Stimulated activated CD4-positive, alpha-beta T cell treated with anti-CD3 and anti-CD28 coated beads, Interleukin-2, amount 100 ng/mL, for 48 hours (primary cell): ENCODE results near the gene SLC16A6.
"Not testable (repeated sequence)": the region's sequence is repeated elsewhere in the genome, so short reads cannot be mapped to it uniquely, and the experiment has no call there.

ENCODE experiments used
- DNase-seq, 2 donors: peaks; one replicate each; pipeline ENCODE4 v3.0.0-alpha.2; 2020

Gene SLC16A6

DNA sequence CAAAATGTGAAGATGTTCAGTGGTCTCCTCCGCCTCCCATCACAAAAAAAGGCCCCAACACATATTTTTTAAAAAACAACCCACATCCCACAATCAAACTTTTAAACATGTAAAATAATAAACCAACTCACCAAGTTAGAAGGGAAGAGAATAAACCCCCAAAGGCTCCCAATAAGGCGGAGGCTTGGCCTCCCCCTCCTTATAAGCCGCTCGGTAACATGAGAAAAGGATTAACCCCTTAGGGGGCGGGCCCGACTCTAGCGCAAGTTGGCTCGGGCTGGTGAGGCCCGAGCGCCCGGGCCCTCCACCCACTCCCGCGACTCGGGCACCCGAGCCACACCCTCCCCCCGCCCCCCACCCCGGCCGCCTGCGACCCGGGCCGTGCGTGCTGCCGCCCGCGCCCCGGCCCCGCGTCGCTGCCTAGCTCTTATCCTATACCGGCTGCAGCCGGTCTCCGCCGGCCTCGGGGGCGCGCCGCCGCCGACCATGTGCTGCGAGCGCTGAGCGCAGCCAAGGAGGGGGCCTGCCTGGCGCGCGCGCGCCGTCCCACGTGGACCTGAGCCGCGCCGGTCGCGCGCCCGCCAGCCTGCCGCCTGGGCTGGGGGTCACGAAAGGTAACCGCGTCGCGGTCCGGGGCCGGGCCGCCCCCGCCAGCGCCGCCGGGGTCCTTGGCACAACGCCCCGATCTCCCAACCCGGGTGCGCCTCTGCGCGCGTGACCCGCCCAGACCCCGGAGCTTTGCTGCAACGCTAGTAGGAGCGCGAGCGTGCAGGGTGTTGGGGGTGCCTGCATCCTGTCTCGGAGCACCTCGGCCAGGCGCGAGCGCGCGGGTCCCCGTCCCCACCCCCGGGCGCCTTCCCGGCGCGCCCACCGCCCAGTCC is at the start of gene SLC16A6, which contains the start of gene ARSG:
SLC16A6 (minus strand) TSS at position 173 of the 881 bp plus-strand sequence. CDS start 12,807 bp downstream, outside the sequence.
ARSG (plus strand) TSS at position 541 of the 881 bp plus-strand sequence. CDS start 15,999 bp downstream, outside the sequence.
- peak; percentile 69 to 73 for DNase-seq

DNA sequence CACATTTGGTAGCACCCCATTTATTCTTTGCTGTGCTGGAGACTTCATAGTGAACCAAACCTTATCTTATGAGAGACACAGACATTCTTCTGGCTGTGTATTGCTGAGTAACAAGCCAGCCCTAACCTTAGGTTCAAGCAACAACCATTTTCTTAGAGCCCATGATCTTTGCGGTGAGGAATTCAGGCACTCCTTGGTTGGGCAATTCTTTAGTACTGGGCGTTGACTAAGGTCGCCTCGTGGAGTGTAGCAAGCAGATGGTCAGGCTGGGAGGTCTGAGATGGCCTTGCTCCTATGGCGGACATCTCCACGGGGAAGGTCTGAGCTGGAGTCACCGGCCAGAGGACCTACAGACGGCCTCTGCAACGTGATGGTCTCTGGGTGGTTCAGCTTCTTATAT is 43.5 kb upstream of the SLC16A6 start:
- DNase-seq: no peak

GRCh38 chr17:68331932-68332331 is 41.0 kb upstream of the SLC16A6 start:
- not testable (repeated sequence) for DNase-seq

DNA sequence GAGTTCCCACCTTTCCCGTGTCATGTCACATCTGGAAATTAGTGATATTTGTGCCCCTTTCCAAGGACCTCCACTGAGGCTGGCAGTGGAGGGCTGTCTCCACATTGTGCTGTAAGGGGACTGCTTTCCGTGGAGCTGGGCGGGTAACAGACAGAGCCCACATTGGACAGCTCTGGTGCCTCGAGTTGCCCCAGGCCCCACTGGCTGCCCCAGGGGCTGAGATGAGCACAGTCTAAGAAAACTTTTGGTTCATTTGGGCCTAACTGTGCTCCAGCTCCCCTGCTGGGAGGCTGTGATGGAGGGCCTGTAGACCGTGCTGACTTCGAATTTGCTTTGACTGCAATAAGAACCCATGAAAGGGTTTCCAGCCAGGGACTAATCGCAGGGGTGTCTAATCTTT is 38.4 kb upstream of the SLC16A6 start:
- DNase-seq: no peak

DNA sequence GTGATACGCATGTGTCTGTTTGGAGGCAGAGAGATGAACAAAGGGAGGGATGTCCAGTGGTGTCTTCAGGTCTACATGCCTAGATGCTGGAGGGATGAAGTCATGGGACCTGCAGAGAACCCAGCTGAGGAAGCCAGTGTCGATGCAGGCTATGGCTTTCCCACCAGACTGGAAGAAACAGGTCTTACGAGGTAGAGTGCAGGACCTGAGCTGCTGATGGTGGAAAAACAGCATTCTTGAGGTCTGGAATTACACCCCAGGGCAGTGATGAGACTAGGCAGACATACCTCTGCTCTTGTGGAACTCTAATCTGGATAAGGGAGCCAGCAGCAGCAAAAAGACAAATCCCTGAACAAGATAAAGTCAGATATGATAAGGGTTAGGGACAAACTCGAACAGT is 37.7 kb upstream of the SLC16A6 start:
- DNase-seq: no peak

DNA sequence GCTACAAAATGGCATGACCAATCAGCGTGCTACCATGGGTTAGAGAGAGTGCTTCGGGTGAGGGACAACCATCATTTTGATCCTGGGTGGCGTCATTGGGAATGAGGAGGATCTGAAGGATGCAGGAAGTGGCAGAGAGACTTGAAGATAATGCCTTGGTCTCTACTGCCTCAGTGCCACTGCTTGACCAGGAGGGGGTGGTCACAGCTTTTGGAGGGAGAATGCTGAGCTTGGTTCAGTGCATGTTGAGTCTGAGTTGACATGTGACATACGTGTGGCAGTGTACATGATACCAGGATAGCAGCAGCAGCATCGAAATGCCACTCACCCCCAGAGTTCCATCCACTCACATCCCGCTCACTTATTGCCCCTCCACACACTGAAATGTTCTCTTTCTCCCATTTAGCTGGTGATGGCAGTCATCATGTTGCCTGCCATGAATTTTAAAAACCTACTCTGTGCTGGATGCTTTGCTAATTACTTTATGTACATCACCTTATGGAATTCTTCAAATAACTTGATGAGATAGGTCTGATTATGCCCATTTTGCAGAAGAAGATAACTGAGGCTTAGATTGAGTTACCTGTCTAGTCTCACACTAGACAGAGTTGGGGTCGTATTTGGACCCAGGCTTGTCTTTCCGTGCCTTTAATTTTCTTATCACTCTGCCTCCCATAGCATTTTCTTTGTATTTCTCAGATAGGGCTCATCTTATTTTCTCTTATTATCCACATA is 37.1 kb upstream of the SLC16A6 start:
- no peak for DNase-seq

- no peak for DNase-seq
These were observed 35.8 kb upstream of the SLC16A6 start for GRCh38 chr17:68326681-68327080.

GRCh38 chr17:68325961-68326360 is 35.0 kb upstream of the SLC16A6 start:
- no peak for DNase-seq

GRCh38 chr17:68324654-68325336 is 33.9 kb upstream of the SLC16A6 start:
- no peak for DNase-seq

GRCh38 chr17:68324114-68324513 is 33.2 kb upstream of the SLC16A6 start:
- DNase-seq: no peak

DNA sequence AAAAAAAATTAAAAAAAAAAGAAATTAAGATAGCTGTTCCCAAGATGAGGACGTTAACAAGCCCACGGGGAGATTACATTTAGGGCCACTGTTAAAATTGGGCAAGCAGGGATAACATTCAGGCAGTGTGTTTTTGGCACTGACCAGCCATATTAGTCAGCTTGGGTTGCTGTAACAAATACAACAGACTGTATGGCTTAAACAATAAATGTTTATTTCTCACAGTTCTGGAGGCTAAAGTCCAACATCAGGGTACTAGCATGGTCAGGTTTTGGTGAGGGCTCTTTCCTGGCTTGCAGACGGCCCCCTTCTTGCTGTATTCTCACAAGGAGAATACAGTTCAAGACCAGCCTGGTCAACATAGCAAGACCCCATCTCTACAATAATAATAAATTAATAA is 31.7 kb upstream of the SLC16A6 start:
- no peak for DNase-seq

DNA sequence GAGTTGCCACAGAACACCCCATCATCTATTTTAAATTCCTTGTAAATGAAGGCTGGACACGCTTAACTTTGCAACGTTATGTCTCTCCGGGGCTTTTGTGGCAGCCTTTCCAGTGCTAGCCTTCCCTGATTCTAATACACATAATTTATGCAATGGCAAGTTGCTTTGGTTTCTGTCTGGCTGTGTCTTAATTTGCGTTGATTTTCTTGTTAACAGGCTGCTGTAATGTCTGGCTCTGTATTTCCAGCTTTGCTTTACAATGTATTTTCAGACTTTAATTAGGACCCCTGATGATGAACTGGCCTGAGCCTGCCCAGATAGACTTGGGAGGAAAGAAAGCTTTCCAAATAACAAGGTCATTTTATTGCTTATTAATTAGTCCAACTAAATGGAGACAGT is 30.6 kb upstream of the SLC16A6 start:
- no peak for DNase-seq

- DNase-seq: no peak
These were observed 30.1 kb upstream of the SLC16A6 start for GRCh38 chr17:68320943-68321555.

GRCh38 chr17:68320311-68320865 is 29.5 kb upstream of the SLC16A6 start:
- DNase-seq: no peak

DNA sequence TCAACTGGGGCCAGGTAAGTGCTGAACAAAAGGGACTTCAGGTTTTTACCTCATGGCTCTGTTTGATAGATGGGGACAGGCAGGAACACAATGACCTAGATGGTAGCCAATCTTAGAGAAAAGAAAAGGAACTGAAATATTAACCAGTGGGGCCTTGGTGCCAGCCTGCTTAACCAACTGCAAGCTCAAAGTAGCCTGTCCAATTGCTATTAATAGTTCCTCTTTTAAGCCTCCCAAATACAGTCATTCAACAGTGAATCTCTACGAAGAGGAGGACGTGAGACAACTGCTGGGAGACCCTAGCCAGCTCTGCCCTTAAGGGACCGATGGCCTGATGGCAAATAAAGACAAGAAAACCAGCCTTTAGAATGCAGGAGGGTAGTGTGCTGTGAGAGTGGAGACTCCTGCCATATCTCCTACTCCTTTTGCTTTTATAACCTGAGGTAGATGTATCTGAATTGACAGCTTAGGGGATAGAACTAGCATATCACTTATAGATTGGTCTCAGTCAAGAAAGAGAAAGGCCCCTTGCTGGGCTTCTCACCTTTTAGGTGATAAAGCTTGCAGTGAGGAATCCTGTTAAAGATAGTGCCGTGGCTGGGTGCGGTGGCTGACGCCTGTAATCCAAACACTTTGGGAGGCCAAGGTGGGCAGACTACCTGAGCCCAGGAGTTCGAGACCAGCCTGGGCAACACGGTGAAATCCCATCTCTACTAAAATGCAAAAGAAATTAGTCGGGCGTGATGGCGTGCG is 28.7 kb upstream of the SLC16A6 start:
- DNase-seq: no peak

DNA sequence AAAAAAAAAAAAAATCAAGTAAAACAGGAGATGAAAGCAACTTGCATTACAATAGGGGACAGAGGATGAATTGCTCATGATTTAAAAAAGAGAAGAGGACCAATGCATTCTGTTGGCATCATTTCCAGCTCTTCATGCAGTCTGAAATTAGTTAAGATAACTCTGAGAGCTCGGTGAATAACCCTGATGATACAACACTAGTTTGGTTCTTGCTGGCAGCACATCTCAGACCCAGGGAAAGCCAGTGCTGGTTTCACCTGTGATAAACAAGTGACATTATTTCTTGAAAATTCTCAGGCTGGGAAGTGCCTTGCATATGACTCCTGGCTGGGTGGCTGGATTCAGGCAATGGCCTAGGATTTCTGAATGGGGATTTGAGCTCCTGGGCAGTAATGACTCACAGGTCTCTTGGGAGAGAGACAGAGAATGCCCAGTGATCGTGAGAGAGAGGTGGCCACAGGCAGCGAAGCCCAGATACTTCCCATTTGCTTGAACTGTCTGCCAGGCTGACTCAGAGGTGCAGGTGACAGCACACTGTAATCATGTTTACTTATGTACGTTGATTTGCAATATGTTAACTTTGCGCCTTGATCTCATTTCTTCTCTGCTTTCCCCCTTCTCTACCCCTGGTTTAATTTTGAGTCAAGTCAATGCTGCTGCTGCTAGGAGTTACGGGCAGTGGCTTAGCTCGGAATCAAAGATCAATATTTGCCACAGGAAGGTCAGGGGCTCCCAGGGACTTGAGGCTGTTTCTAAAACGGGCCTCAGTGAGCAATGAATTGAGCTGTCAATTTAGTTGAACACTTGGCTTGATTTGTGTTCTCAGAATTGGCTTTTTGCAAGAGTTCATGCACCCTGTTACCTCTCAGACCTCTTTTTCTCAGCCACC is 27.4 kb upstream of the SLC16A6 start:
- DNase-seq: no peak

- no peak for DNase-seq
These were observed 26.5 kb upstream of the SLC16A6 start for GRCh38 chr17:68317458-68317857.

DNA sequence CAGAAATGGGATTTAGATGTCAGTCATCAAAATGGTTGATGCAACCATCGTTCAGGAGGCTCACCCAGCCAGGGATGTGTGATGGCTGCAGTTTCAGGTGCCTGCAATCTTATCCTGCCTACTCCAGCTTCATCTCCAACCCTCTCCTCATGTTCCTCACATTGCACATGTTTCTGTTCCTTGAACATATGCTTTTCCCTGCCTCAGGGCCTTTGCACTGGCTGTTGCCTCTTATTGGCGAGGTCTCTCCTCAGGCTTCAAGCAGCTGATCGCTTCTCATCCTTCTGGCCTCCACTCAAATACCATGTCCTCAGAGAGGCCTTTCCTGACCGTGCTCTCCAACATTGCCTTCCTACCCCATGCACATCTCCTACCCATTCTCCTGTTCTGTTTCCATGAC is 25.0 kb upstream of the SLC16A6 start:
- DNase-seq: no peak

GRCh38 chr17:68314916-68315535 is 24.1 kb upstream of the SLC16A6 start:
- DNase-seq: no peak

DNA sequence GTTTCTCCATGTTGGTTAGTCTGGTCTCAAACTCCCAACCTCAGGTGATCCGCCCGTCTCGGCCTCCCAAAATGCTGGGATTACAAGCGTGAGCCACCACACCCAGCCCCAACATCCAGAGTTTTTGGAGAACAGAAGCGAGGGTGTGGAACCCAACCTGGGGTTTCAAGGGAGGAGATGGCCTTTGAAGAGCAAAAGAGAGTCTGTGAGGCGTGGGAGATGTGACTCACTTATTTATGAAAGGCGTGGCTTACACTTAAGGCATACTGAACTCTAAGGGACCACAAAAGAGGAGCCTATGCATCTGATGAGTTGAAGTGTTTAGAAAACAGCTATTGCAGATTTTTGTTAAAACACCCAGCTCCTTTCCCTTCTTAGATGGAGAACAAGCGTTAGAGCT is 19.2 kb upstream of the SLC16A6 start:
- DNase-seq: no peak
